A549 (cell line): ENCODE data around the gene SEC31B. TPM values are rescaled to one million over a fixed set of nuclear protein-coding genes. Genes with fewer than 3 reads are reported as not detected.

Experiments used
- ATAC-seq, 2 experiments: fragments of 200-7000 bp in 1 of 2; fragments of >200 bp in 1 of 2; cut with Nextera tagmentation in 1 of 2; cut with Tn5 transposase in 1 of 2; 3 replicates each; pipeline versions ENCODE4 v1.8.0 to v1.9.1; 2018 to 2020; ENCODE audit warnings: mild to moderate bottlenecking in 1 of 2, moderate library complexity in 1 of 2
- CTCF ChIA-PET: fragments of 300-600 bp; sonication (Branson Sonifier 250); formaldehyde crosslinking; extraction: SDS; loops from one replicate; lab custom pipeline; 2021; ENCODE audit warnings: antibody characterized with exemption, inconsistent platforms; lab: Yijun Ruan, JAX
- POLR2A ChIA-PET: fragments of 350-600 bp; formaldehyde crosslinking; extraction: SDS; loops from one replicate; lab custom pipeline; 2021; ENCODE audit warnings: antibody characterized with exemption, inconsistent platforms; lab: Yijun Ruan, JAX
- DNase-seq, 2 experiments: peaks; one replicate each; pipeline versions ENCODE4 v3.0.0 to v3.0.0-alpha.2; 2011 to 2016; ENCODE audit warnings: low read depth in 1 of 2, low spot score in 1 of 2
- FAIRE-seq: peaks from 2 replicates; lab custom pipeline; 2011; peaks lifted over from hg19 to GRCh38; lab: Jason Lieb, UNC
- H3K27ac ChIP-seq, 2 experiments: fragments of >200 bp; sonication (Bioruptor Twin); formaldehyde crosslinking; 3 replicates each; pipeline ENCODE4 v1.5.1; 2016 to 2017
- H3K4me1 ChIP-seq: fragments of >200 bp; sonication (Bioruptor Twin); formaldehyde crosslinking; 3 replicates; pipeline ENCODE4 v1.6.1; 2016
- H3K4me2 ChIP-seq: fragments of >200 bp; sonication (Bioruptor Twin); formaldehyde crosslinking; 3 replicates; pipeline ENCODE4 v1.6.1; 2016
- H3K4me3 ChIP-seq: fragments of >200 bp; sonication (Bioruptor Twin); formaldehyde crosslinking; 3 replicates; pipeline ENCODE4 v1.5.1; 2016
- H3K9me3 ChIP-seq: fragments of >200 bp; sonication (Bioruptor Twin); formaldehyde crosslinking; 3 replicates; pipeline ENCODE4 v1.6.1; 2016
- BHLHE40 ChIP-seq: IDR thresholded peaks from 2 replicates; pipeline ENCODE4 v1.6.1; 2012; ENCODE audit warnings: low read depth, low read length, inconsistent platforms
- CBX2 ChIP-seq: fragments of 200-600 bp; sonication (generic); IDR thresholded peaks from 2 replicates; pipeline ENCODE4 v1.6.1; 2016; ENCODE audit warnings: low read depth, mild to moderate bottlenecking, borderline replicate concordance
- CBX8 ChIP-seq: fragments of 200-600 bp; sonication (generic); IDR thresholded peaks from 2 replicates; pipeline ENCODE4 v1.6.1; 2016
- EHF ChIP-seq: fragments of 250-450 bp; sonication (Bioruptor Pico); IDR thresholded peaks from 2 replicates; pipeline ENCODE4 v1.5.0; 2020; ENCODE audit warnings: mild to moderate bottlenecking
- EHMT2 ChIP-seq: fragments of 200-600 bp; sonication (generic); IDR thresholded peaks from 2 replicates; pipeline ENCODE4 v1.6.1; 2016; ENCODE audit warnings: antibody characterized with exemption, low read depth, mild to moderate bottlenecking, moderate library complexity
- FOSL2 ChIP-seq, 2 experiments: fragments of 450-650 bp in 1 of 2; fragments of >200 bp in 1 of 2; sonication (Bioruptor Twin) in 1 of 2; formaldehyde crosslinking; IDR thresholded peaks; 2 replicates each; pipeline versions ENCODE4 v1.5.0 to v1.6.1; 2016 to 2020; ENCODE audit warnings: mild to moderate bottlenecking in 1 of 2, moderate library complexity in 1 of 2
- HDAC2 ChIP-seq: fragments of 200-600 bp; sonication (generic); IDR thresholded peaks from 2 replicates; pipeline ENCODE4 v1.6.1; 2016
- HOXB5 ChIP-seq: fragments of 250-450 bp; sonication (Bioruptor Pico); IDR thresholded peaks from 2 replicates; pipeline ENCODE4 v1.5.0; 2020; ENCODE audit warnings: mild to moderate bottlenecking, moderate library complexity
- JUNB ChIP-seq: fragments of >200 bp; sonication (Bioruptor Twin); formaldehyde crosslinking; IDR thresholded peaks from 2 replicates; pipeline ENCODE4 v1.6.1; 2016
- KDM1A ChIP-seq: fragments of 200-600 bp; sonication (generic); IDR thresholded peaks from 2 replicates; pipeline ENCODE4 v1.6.1; 2016; ENCODE audit warnings: low read depth, mild to moderate bottlenecking
- NPAS2 ChIP-seq: fragments of 250-450 bp; sonication (Bioruptor Pico); IDR thresholded peaks from 2 replicates; pipeline ENCODE4 v1.8.0; 2022; ENCODE audit warnings: mild to moderate bottlenecking, moderate library complexity, borderline replicate concordance
- PHF8 ChIP-seq: fragments of 200-600 bp; sonication (generic); IDR thresholded peaks from 2 replicates; pipeline ENCODE4 v1.6.1; 2016; ENCODE audit warnings: low read depth, mild to moderate bottlenecking, antibody characterized with exemption, moderate library complexity, borderline replicate concordance
- POLR2A ChIP-seq: IDR thresholded peaks from 2 replicates; pipeline ENCODE4 v1.6.1; 2012; ENCODE audit warnings: mild to moderate bottlenecking, low read length
- RAD21 ChIP-seq, 2 experiments: fragments of >200 bp in 1 of 2; sonication (Bioruptor Twin) in 1 of 2; formaldehyde crosslinking in 1 of 2; IDR thresholded peaks in 1 of 2; conservative IDR thresholded peaks in 1 of 2; 2 replicates in 1 of 2; 3 replicates in 1 of 2; pipeline ENCODE4 v1.6.1; 2012 to 2018; ENCODE audit warnings: inconsistent platforms in 1 of 2
- RCOR1 ChIP-seq: fragments of 150-350 bp; IDR thresholded peaks from 2 replicates; pipeline ENCODE4 v1.6.1; 2014; ENCODE audit warnings: antibody characterized with exemption, low read length, low read depth
- RNF2 ChIP-seq: fragments of 200-600 bp; sonication (generic); IDR thresholded peaks from 2 replicates; pipeline ENCODE4 v1.6.1; 2016; ENCODE audit warnings: low read depth, mild to moderate bottlenecking, antibody characterized with exemption, moderate library complexity, borderline replicate concordance
- SMC3 ChIP-seq: fragments of >200 bp; sonication (Bioruptor Twin); formaldehyde crosslinking; IDR thresholded peaks from 3 replicates; pipeline ENCODE4 v1.6.1; 2018; ENCODE audit warnings: inconsistent platforms
- ZC3H11A ChIP-seq: fragments of 450-650 bp; IDR thresholded peaks from 2 replicates; pipeline ENCODE4 v1.6.1; 2014; ENCODE audit warnings: antibody characterized with exemption, mild to moderate bottlenecking
- WGBS: methylation state at CpG from one replicate; pipeline ENCODE4 v1.1.6; 2017; ENCODE audit errors: missing lambda C conversion rate; 5-methylcytosine and 5-hydroxymethylcytosine counted together
- polyA plus RNA-seq, 4 experiments: library from polyadenylated mRNA; depleted of rRNA in 3 of 4; stranded (reverse); fragments of >200 nt; fragmentation: RNase III in 1 of 4; extraction: RNeasy Plus Mini Kit Qiagen cat#74134 plus additional on column Dnase treatment in 1 of 4; gene quantifications; 2 replicates in 3 of 4; 3 replicates in 1 of 4; pipeline ENCODE4 v1.2.3, GENCODE V29; 2011 to 2017
- TF ChIP-seq, protein P1 (sequence below): IDR thresholded peaks from 2 replicates; pipeline ENCODE4 v1.6.1; 2012
- TF ChIP-seq, protein P2 (sequence below): IDR thresholded peaks from 2 replicates; pipeline ENCODE4 v1.6.1; 2012
- TF ChIP-seq, protein P3 (sequence below): fragments of >200 bp; sonication (Bioruptor Twin); formaldehyde crosslinking; IDR thresholded peaks from 2 replicates; pipeline ENCODE4 v1.6.1; 2016
- TF ChIP-seq, protein P4 (sequence below): IDR thresholded peaks from 2 replicates; pipeline ENCODE4 v1.6.1; 2012; ENCODE audit warnings: low read depth, borderline replicate concordance

Gene SEC31B
- polyA plus RNA-seq, 2 of the 4 experiments (the other 2 are of a cell fraction) = 6.2 to 7.1 TPM

GRCh38 chr10:100447663-100448062 is 72.0 kb downstream of the SEC31B start:
- no peak overlapping the region for H3K27ac ChIP-seq
- DNase-seq (no peak), ATAC-seq (no peak), FAIRE-seq (no peak)
- no peak overlapping the region for H3K4me3 ChIP-seq
- H3K9me3 ChIP-seq = no peaks in the 10 kb centered on the region
- H3K4me2 ChIP-seq = no peak overlapping the region
- TF ChIP-seq RCOR1 = no peak
- no peak for TF ChIP-seq CBX2
- TF ChIP-seq RNF2 = no peak
- TF ChIP-seq ZC3H11A = no peak
- WGBS = 64% methylated on average over 1 of the region's 1 CpG
- ChIA-PET CTCF (interaction anchor here (1.2 to 5.9 kb wide), 5 partner anchors 14 to 109 kb away, joined by 3 to 28 read pairs (median 4); no protein-coding TSS in a partner anchor), POLR2A (no interaction called here)
- no peaks in the 10 kb centered on the region for H3K4me1 ChIP-seq

- ATAC-seq (peak; percentile 54 to 64; a peak in 5 of 6 replicates), DNase-seq (peak in 1 of 2 experiments; percentile 32), FAIRE-seq (no peak)
- POLR2A ChIA-PET = no interaction called here
- CTCF ChIA-PET = interaction anchor here (0.7 to 2.5 kb wide), 9 partner anchors 12 to 606 kb away, joined by 3 to 15 read pairs (median 4); no protein-coding TSS in a partner anchor
- no peak overlapping the region for H3K4me3 ChIP-seq
- no peaks in the 10 kb centered on the region for H3K4me1 ChIP-seq
- H3K4me2 ChIP-seq = no peak overlapping the region
- 33% methylated on average over 4 of the region's 4 CpGs for WGBS
- no peaks in the 10 kb centered on the region for H3K9me3 ChIP-seq
- no peak overlapping the region for H3K27ac ChIP-seq
- no peak for TF ChIP-seq POLR2A
- no peak for TF ChIP-seq JUNB
- TF ChIP-seq SMC3 = no peak
- no peak for TF ChIP-seq KDM1A
- no peak for TF ChIP-seq FOSL2 (IDR thresholded peaks at IDR 0.05)
- no peak for TF ChIP-seq FOSL2 (CRISPR knock-in tag; IDR thresholded peaks at IDR 0.05)
- TF ChIP-seq RAD21 (conservative IDR thresholded peaks at IDR 0.05 in 1 of 2, IDR thresholded peaks at IDR 0.05 in 1 of 2) = 0 out of 5 replicates have a peak, but pooled peaks of 1 of the 2 experiments have one; percentile 14
These were observed 73.4 kb downstream of the SEC31B start for GRCh38 chr10:100446130-100446761.

DNA sequence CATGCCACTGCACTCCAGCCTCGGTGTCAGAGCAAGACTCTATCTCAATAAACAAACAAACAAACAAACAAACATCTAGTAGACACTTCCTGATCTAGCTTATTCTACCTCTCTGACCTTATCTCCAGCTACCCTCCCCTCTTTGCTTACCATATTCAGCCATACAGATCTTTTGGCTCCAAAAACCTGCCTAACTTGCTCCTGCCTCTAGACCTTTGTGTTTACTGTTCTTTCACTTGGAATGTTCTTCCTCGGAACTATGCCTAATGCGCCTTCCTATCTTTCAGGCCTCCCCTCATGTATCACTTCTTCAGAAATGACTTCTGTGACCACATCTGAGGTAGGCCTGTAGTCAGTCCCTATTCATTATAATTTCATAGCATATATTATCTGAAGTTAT is 77.1 kb downstream of the SEC31B start:
- Histone ChIP-seq H3K4me2 (no peak overlapping the region), H3K9me3 (no peaks in the 10 kb centered on the region), H3K4me3 (no peak overlapping the region), H3K4me1 (no peaks in the 10 kb centered on the region), H3K27ac (no peak overlapping the region)
- TF ChIP-seq PHF8 (no peak), HOXB5 (CRISPR knock-in tag) (no peak), EHF (CRISPR knock-in tag) (no peak), RCOR1 (no peak), HDAC2 (no peak), BHLHE40 (no peak), NPAS2 (CRISPR knock-in tag) (no peak), CBX8 (no peak), EHMT2 (no peak)
- TF ChIP-seq, protein P1, sequence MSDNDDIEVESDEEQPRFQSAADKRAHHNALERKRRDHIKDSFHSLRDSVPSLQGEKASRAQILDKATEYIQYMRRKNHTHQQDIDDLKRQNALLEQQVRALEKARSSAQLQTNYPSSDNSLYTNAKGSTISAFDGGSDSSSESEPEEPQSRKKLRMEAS = no peak
- TF ChIP-seq, protein P2, sequence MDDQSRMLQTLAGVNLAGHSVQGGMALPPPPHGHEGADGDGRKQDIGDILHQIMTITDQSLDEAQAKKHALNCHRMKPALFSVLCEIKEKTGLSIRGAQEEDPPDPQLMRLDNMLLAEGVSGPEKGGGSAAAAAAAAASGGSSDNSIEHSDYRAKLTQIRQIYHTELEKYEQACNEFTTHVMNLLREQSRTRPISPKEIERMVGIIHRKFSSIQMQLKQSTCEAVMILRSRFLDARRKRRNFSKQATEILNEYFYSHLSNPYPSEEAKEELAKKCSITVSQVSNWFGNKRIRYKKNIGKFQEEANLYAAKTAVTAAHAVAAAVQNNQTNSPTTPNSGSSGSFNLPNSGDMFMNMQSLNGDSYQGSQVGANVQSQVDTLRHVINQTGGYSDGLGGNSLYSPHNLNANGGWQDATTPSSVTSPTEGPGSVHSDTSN = no peak
- TF ChIP-seq, protein P3, sequence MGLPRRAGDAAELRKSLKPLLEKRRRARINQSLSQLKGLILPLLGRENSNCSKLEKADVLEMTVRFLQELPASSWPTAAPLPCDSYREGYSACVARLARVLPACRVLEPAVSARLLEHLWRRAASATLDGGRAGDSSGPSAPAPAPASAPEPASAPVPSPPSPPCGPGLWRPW = no peak
- TF ChIP-seq, protein P4, sequence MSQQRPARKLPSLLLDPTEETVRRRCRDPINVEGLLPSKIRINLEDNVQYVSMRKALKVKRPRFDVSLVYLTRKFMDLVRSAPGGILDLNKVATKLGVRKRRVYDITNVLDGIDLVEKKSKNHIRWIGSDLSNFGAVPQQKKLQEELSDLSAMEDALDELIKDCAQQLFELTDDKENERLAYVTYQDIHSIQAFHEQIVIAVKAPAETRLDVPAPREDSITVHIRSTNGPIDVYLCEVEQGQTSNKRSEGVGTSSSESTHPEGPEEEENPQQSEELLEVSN = no peak
- no peak for FAIRE-seq
- CTCF ChIA-PET = interaction anchor here (0.7 to 1.8 kb wide), 5 partner anchors 8 to 104 kb away, joined by 3 to 7 read pairs (median 5); no protein-coding TSS in a partner anchor
- DNase-seq = no peak
- POLR2A ChIA-PET = interaction anchor here (1.0 kb wide), 1 partner anchor 69 kb away, joined by 3 read pairs; no protein-coding TSS in a partner anchor
- ATAC-seq = no peak
- WGBS = 62% methylated on average over 3 of the region's 3 CpGs
